HepG2 (cell line): ENCODE data around the gene FALEC.

ENCODE experiments used
- ETS1 ChIP-seq: sonication (generic); formaldehyde crosslinking; IDR thresholded peaks from 2 replicates; pipeline ENCODE4 v1.4.0; 2020; ENCODE audit warnings: missing genetic modification reagents
- HMGXB4 ChIP-seq, 2 experiments: sonication (generic) in 1 of 2; formaldehyde crosslinking in 1 of 2; IDR thresholded peaks; 2 replicates each; pipeline versions ENCODE4 v1.4.0 to v1.6.1; 2018 to 2020; ENCODE audit warnings: missing genetic modification reagents in 2 of 2, borderline replicate concordance in 1 of 2, low read depth in 1 of 2, mild to moderate bottlenecking in 1 of 2, missing biosample characterization in 1 of 2
- IRX3 ChIP-seq: sonication (generic); formaldehyde crosslinking; IDR thresholded peaks from 2 replicates; pipeline ENCODE4 v1.8.1; 2023; ENCODE audit warnings: mild to moderate bottlenecking, low read depth, missing genetic modification reagents, borderline replicate concordance
- KLF11 ChIP-seq: IDR thresholded peaks from 2 replicates; pipeline ENCODE4 v1.6.1; 2016; ENCODE audit warnings: missing compliant biosample characterization
- REST ChIP-seq, 2 experiments: IDR thresholded peaks; 2 replicates each; pipeline ENCODE4 v1.6.1; 2011 to 2012; ENCODE audit warnings: low read length in 2 of 2, borderline replicate concordance in 1 of 2, low read depth in 1 of 2, mild to moderate bottlenecking in 1 of 2, moderate library complexity in 1 of 2
- SMC3 ChIP-seq: IDR thresholded peaks from 2 replicates; pipeline ENCODE4 v1.6.1; 2011; ENCODE audit warnings: low read length, improper control_type of control experiment
- ZBTB26 ChIP-seq: IDR thresholded peaks from 2 replicates; pipeline ENCODE4 v1.6.1; 2016; ENCODE audit warnings: missing compliant biosample characterization, missing genetic modification reagents, borderline replicate concordance
- ZNF274 ChIP-seq: sonication (generic); formaldehyde crosslinking; IDR thresholded peaks from 2 replicates; pipeline ENCODE4 v1.5.1; 2020; ENCODE audit warnings: mild to moderate bottlenecking, missing genetic modification reagents
- ZNF329 ChIP-seq: sonication (generic); formaldehyde crosslinking; IDR thresholded peaks from 2 replicates; pipeline ENCODE4 v1.9.0; 2021; ENCODE audit warnings: low read depth, mild to moderate bottlenecking, missing genetic modification reagents
- ZNF678 ChIP-seq: sonication (generic); formaldehyde crosslinking; IDR thresholded peaks from 2 replicates; pipeline ENCODE4 v1.4.0; 2020; ENCODE audit warnings: mild to moderate bottlenecking, missing genetic modification reagents
- TF ChIP-seq, protein P1 (sequence below): sonication (generic); formaldehyde crosslinking; IDR thresholded peaks from 2 replicates; pipeline ENCODE4 v1.5.0; 2020; ENCODE audit warnings: mild to moderate bottlenecking, missing genetic modification reagents, moderate library complexity
- TF ChIP-seq, protein P2 (sequence below): sonication (generic); formaldehyde crosslinking; IDR thresholded peaks from 2 replicates; pipeline ENCODE4 v1.5.1; 2020; ENCODE audit warnings: mild to moderate bottlenecking, missing genetic modification reagents, moderate library complexity

GRCh38 chr1:150548324-150548631 lies 32.7 kb downstream of the FALEC start:
- TF ChIP-seq REST (IDR thresholded peaks at IDR 0.05; ENCODE audit: borderline replicate concordance in 1 of 2, low read depth in 1 of 2, low read length in 2 of 2): no peak
- TF ChIP-seq HMGXB4 (CRISPR knock-in tag; IDR thresholded peaks at IDR 0.05; ENCODE audit: borderline replicate concordance in 1 of 2, low read depth in 1 of 2): no peak
- TF ChIP-seq, protein P1, sequence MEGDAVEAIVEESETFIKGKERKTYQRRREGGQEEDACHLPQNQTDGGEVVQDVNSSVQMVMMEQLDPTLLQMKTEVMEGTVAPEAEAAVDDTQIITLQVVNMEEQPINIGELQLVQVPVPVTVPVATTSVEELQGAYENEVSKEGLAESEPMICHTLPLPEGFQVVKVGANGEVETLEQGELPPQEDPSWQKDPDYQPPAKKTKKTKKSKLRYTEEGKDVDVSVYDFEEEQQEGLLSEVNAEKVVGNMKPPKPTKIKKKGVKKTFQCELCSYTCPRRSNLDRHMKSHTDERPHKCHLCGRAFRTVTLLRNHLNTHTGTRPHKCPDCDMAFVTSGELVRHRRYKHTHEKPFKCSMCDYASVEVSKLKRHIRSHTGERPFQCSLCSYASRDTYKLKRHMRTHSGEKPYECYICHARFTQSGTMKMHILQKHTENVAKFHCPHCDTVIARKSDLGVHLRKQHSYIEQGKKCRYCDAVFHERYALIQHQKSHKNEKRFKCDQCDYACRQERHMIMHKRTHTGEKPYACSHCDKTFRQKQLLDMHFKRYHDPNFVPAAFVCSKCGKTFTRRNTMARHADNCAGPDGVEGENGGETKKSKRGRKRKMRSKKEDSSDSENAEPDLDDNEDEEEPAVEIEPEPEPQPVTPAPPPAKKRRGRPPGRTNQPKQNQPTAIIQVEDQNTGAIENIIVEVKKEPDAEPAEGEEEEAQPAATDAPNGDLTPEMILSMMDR (CRISPR knock-in tag): no peak
- TF ChIP-seq, protein P2, sequence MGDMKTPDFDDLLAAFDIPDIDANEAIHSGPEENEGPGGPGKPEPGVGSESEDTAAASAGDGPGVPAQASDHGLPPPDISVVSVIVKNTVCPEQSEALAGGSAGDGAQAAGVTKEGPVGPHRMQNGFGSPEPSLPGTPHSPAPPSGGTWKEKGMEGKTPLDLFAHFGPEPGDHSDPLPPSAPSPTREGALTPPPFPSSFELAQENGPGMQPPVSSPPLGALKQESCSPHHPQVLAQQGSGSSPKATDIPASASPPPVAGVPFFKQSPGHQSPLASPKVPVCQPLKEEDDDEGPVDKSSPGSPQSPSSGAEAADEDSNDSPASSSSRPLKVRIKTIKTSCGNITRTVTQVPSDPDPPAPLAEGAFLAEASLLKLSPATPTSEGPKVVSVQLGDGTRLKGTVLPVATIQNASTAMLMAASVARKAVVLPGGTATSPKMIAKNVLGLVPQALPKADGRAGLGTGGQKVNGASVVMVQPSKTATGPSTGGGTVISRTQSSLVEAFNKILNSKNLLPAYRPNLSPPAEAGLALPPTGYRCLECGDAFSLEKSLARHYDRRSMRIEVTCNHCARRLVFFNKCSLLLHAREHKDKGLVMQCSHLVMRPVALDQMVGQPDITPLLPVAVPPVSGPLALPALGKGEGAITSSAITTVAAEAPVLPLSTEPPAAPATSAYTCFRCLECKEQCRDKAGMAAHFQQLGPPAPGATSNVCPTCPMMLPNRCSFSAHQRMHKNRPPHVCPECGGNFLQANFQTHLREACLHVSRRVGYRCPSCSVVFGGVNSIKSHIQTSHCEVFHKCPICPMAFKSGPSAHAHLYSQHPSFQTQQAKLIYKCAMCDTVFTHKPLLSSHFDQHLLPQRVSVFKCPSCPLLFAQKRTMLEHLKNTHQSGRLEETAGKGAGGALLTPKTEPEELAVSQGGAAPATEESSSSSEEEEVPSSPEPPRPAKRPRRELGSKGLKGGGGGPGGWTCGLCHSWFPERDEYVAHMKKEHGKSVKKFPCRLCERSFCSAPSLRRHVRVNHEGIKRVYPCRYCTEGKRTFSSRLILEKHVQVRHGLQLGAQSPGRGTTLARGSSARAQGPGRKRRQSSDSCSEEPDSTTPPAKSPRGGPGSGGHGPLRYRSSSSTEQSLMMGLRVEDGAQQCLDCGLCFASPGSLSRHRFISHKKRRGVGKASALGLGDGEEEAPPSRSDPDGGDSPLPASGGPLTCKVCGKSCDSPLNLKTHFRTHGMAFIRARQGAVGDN (CRISPR knock-in tag): no peak
- TF ChIP-seq ETS1 (CRISPR knock-in tag): no peak
- TF ChIP-seq ZNF329 (CRISPR knock-in tag): no peak
- no peak for TF ChIP-seq ZNF274
- TF ChIP-seq KLF11 (CRISPR knock-in tag): no peak
- no peak for TF ChIP-seq SMC3
- no peak for TF ChIP-seq IRX3
- TF ChIP-seq ZNF678 (CRISPR knock-in tag): no peak
- no peak for TF ChIP-seq ZBTB26 (CRISPR knock-in tag)
